Measurements from ENCODE around the gene HBS1L. TPM values are rescaled to one million over a fixed set of nuclear protein-coding genes. Genes with fewer than 3 reads are reported as not detected.

Gene HBS1L
- total and polyA plus RNA-seq, 4 donors = 32.7 to 89.0 (median 52.2) TPM

GRCh38 chr6:134932098-134932497 lies 122.5 kb downstream of the HBS1L start:
- Histone ChIP-seq H3K4me1 (ENCODE audit: control insufficient read depth in 4 of 4, insufficient read depth in 4 of 4, low read length in 3 of 4) (peaks cover 3 to 81% (median 65%) of the 10 kb centered on the region in 4 donors), H3K27ac (ENCODE audit: low read depth in 1 of 2, low read length in 2 of 2) (peak overlapping the region in 1 of 2 donors; percentile 21), H3K9ac (ENCODE audit: low read depth in 1 of 2, low read length in 2 of 2) (no peak overlapping the region), H3K36me3 (ENCODE audit: control insufficient read depth in 4 of 4, insufficient read depth in 3 of 4, low read depth in 1 of 4, low read length in 3 of 4) (peaks cover 3 to 40% (median 22%) of the 10 kb centered on the region in 4 donors), H3K4me3 (ENCODE audit: low read depth in 1 of 3, low read length in 3 of 3) (no peak overlapping the region), H3K27me3 (ENCODE audit: control insufficient read depth in 4 of 4, insufficient read depth in 4 of 4, low read length in 3 of 4) (no peaks in the 10 kb centered on the region), H3K9me3 (ENCODE audit: control insufficient read depth in 4 of 4, low read length in 3 of 4) (no peaks in the 10 kb centered on the region)
- no peak for DNase-seq (ENCODE audit: low spot score)
- no peak for TF ChIP-seq ZBTB33 (IDR thresholded peaks at IDR 0.05)
- TF ChIP-seq EGR1 (IDR thresholded peaks at IDR 0.05; ENCODE audit: low read depth in 2 of 2) = no peak
- TF ChIP-seq FOXA1 (IDR thresholded peaks at IDR 0.05) = no peak
- TF ChIP-seq NR2F2 (IDR thresholded peaks at IDR 0.05) = no peak
- TF ChIP-seq HNF4A (conservative IDR thresholded peaks at IDR 0.05) = no peak
- no peak for TF ChIP-seq GABPA (IDR thresholded peaks at IDR 0.05 in 1 of 2, conservative IDR thresholded peaks at IDR 0.05 in 1 of 2)
- no peak for TF ChIP-seq JUND (IDR thresholded peaks at IDR 0.05)
- no peak for TF ChIP-seq MAX (IDR thresholded peaks at IDR 0.05)
- TF ChIP-seq YY1 (IDR thresholded peaks at IDR 0.05) = no peak
- no peak for TF ChIP-seq SP1 (IDR thresholded peaks at IDR 0.05)
- no peak for TF ChIP-seq FOXA2 (IDR thresholded peaks at IDR 0.05)
- TF ChIP-seq HNF4G (IDR thresholded peaks at IDR 0.05) = no peak
- TF ChIP-seq CTCF (IDR thresholded peaks at IDR 0.05; ENCODE audit: low read depth, low read length, missing input control) = no peak
- 61% methylated on average over 5 of the region's 5 CpGs for WGBS

- H3K9ac ChIP-seq (ENCODE audit: low read depth in 1 of 2, low read length in 2 of 2) = no peak overlapping the region
- peak overlapping the region; percentile 5 to 59 for H3K27ac ChIP-seq (ENCODE audit: low read depth in 1 of 2, low read length in 2 of 2)
- no peaks in the 10 kb centered on the region for H3K27me3 ChIP-seq (ENCODE audit: control insufficient read depth in 4 of 4, insufficient read depth in 4 of 4, low read length in 3 of 4)
- 76% methylated on average over 6 of the region's 6 CpGs for WGBS
- H3K4me3 ChIP-seq (ENCODE audit: low read depth in 1 of 3, low read length in 3 of 3) = no peak overlapping the region
- peak in 1 of 2 donors; percentile 24 for TF ChIP-seq HNF4A (conservative IDR thresholded peaks at IDR 0.05)
- no peak for TF ChIP-seq EGR1 (IDR thresholded peaks at IDR 0.05; ENCODE audit: low read depth in 2 of 2)
- TF ChIP-seq HNF4G (IDR thresholded peaks at IDR 0.05) = no peak
- TF ChIP-seq RXRA (IDR thresholded peaks at IDR 0.05) = no peak
- TF ChIP-seq MAX (IDR thresholded peaks at IDR 0.05) = no peak
- no peak for TF ChIP-seq REST (IDR thresholded peaks at IDR 0.05)
- no peaks in the 10 kb centered on the region for H3K9me3 ChIP-seq (ENCODE audit: control insufficient read depth in 4 of 4, low read length in 3 of 4)
- DNase-seq (ENCODE audit: low spot score) = no peak
- peaks cover 3 to 68% (median 59%) of the 10 kb centered on the region in 4 donors for H3K4me1 ChIP-seq (ENCODE audit: control insufficient read depth in 4 of 4, insufficient read depth in 4 of 4, low read length in 3 of 4)
- H3K36me3 ChIP-seq (ENCODE audit: control insufficient read depth in 4 of 4, insufficient read depth in 3 of 4, low read depth in 1 of 4, low read length in 3 of 4) = peaks cover 0 to 40% (median 24%) of the 10 kb centered on the region in 4 donors
These were observed 124.2 kb downstream of the HBS1L start for GRCh38 chr6:134930463-134930862.

All from liver (tissue), 9 donors.